Liver (tissue), 9 donors: ENCODE measurements around the gene PLXNA2. TPM values are rescaled to one million over a fixed set of nuclear protein-coding genes. Genes with fewer than 3 reads are reported as not detected.

Source experiments
- DNase-seq: peaks from one replicate; pipeline ENCODE4 v3.0.0-alpha.2; 2017; ENCODE audit warnings: low spot score
- H3K27ac ChIP-seq, 2 donors: one replicate each; pipeline ENCODE4 v1.7.0; 2013; ENCODE audit warnings: inconsistent platforms in 2 of 2, low read length in 2 of 2, control low read depth in 1 of 2, low read depth in 1 of 2, mild to moderate bottlenecking in 1 of 2
- H3K27me3 ChIP-seq, 4 donors: one replicate each; pipeline versions ENCODE4 v1.6.1 to v1.7.0; 2013; ENCODE audit warnings: low read length in 3 of 4, inconsistent platforms in 1 of 4, mild to moderate bottlenecking in 1 of 4, moderate library complexity in 1 of 4; ENCODE audit not compliant: control insufficient read depth in 4 of 4, insufficient read depth in 4 of 4
- H3K36me3 ChIP-seq, 4 donors: one replicate each; pipeline versions ENCODE4 v1.6.1 to v1.7.0; 2013; ENCODE audit warnings: low read length in 3 of 4, mild to moderate bottlenecking in 3 of 4, low read depth in 1 of 4, moderate library complexity in 1 of 4; ENCODE audit not compliant: control insufficient read depth in 4 of 4, insufficient read depth in 3 of 4
- H3K4me1 ChIP-seq, 4 donors: one replicate each; pipeline versions ENCODE4 v1.6.1 to v1.7.0; 2013; ENCODE audit warnings: low read length in 3 of 4, mild to moderate bottlenecking in 3 of 4, moderate library complexity in 1 of 4; ENCODE audit not compliant: control insufficient read depth in 4 of 4, insufficient read depth in 4 of 4
- H3K4me3 ChIP-seq, 3 donors: one replicate each; pipeline versions ENCODE4 v1.6.1 to v1.7.0; 2013; ENCODE audit warnings: low read length in 3 of 3, control low read depth in 1 of 3, low read depth in 1 of 3, mild to moderate bottlenecking in 1 of 3
- H3K9ac ChIP-seq, 2 donors: one replicate each; pipeline ENCODE4 v1.7.0; 2013; ENCODE audit warnings: low read length in 2 of 2, mild to moderate bottlenecking in 2 of 2, moderate library complexity in 2 of 2, control low read depth in 1 of 2, low read depth in 1 of 2
- H3K9me3 ChIP-seq, 4 donors: one replicate each; pipeline versions ENCODE4 v1.6.1 to v1.7.0; 2013; ENCODE audit warnings: low read length in 3 of 4; ENCODE audit not compliant: control insufficient read depth in 4 of 4
- CTCF ChIP-seq: fragments of 150-350 bp; IDR thresholded peaks from 2 replicates; pipeline ENCODE4 v1.5.1; 2017; ENCODE audit warnings: improper control_type of control experiment, low read depth, low read length; ENCODE audit not compliant: missing input control
- EGR1 ChIP-seq, 2 donors: IDR thresholded peaks; 2 replicates each; pipeline ENCODE4 v1.6.1; 2016 to 2018; ENCODE audit warnings: antibody characterized with exemption in 2 of 2, low read depth in 2 of 2
- FOXA1 ChIP-seq: IDR thresholded peaks from 2 replicates; pipeline ENCODE4 v1.6.1; 2016; ENCODE audit warnings: antibody characterized with exemption
- GABPA ChIP-seq, 2 donors: IDR thresholded peaks in 1 of 2; conservative IDR thresholded peaks in 1 of 2; 2 replicates each; pipeline ENCODE4 v1.6.1; 2016; ENCODE audit warnings: antibody characterized with exemption in 2 of 2, mild to moderate bottlenecking in 1 of 2, moderate library complexity in 1 of 2
- HNF4A ChIP-seq, 2 donors: conservative IDR thresholded peaks; 2 replicates each; pipeline ENCODE4 v1.6.1; 2016; ENCODE audit warnings: antibody characterized with exemption in 2 of 2, mild to moderate bottlenecking in 2 of 2
- HNF4G ChIP-seq: IDR thresholded peaks from 2 replicates; pipeline ENCODE4 v1.6.1; 2016; ENCODE audit warnings: antibody characterized with exemption
- JUND ChIP-seq, 2 donors: IDR thresholded peaks; 2 replicates each; pipeline ENCODE4 v1.6.1; 2016; ENCODE audit warnings: antibody characterized with exemption in 2 of 2
- MAX ChIP-seq: IDR thresholded peaks from 2 replicates; pipeline ENCODE4 v1.6.1; 2016; ENCODE audit warnings: antibody characterized with exemption
- NR2F2 ChIP-seq: IDR thresholded peaks from 2 replicates; pipeline ENCODE4 v1.6.1; 2016; ENCODE audit warnings: antibody characterized with exemption
- RAD21 ChIP-seq, 2 donors: IDR thresholded peaks; 2 replicates each; pipeline ENCODE4 v1.6.1; 2016; ENCODE audit warnings: antibody characterized with exemption in 2 of 2, mild to moderate bottlenecking in 2 of 2
- RXRA ChIP-seq, 2 donors: IDR thresholded peaks; 2 replicates each; pipeline ENCODE4 v1.6.1; 2017 to 2018; ENCODE audit warnings: antibody characterized with exemption in 2 of 2, mild to moderate bottlenecking in 1 of 2
- YY1 ChIP-seq: IDR thresholded peaks from 2 replicates; pipeline ENCODE4 v1.6.1; 2016; ENCODE audit warnings: antibody characterized with exemption, mild to moderate bottlenecking
- WGBS: extraction: QIAGEN DNeasy Blood & Tissue Kit; methylation state at CpG from one replicate; pipeline ENCODE4 v1.1.7; 2013; 5-methylcytosine and 5-hydroxymethylcytosine counted together
- polyA plus RNA-seq, 2 donors: library from polyadenylated mRNA; stranded (reverse) in 1 of 2; unstranded in 1 of 2; fragments of 200-250 nt in 1 of 2; fragments of >200 nt in 1 of 2; fragmentation: Nextera tagmentation in 1 of 2; extraction: Ambion mirVana in 1 of 2; gene quantifications; one replicate each; pipeline versions ENCODE4 v1.2.1 to v1.2.3, GENCODE V29; 2013 to 2015
- total RNA-seq, 2 donors: library from RNA; depleted of rRNA; stranded (reverse); fragments of >200 nt; gene quantifications; one replicate each; pipeline ENCODE4 v1.2.3, GENCODE V29; 2014
- TF ChIP-seq, protein P1 (sequence below): IDR thresholded peaks from 2 replicates; pipeline ENCODE4 v1.6.1; 2016; ENCODE audit warnings: antibody characterized with exemption
- donor health status: healthy.
- donor health status: healthy.
- donor health status: healthy.
- donor health status: healthy.
- donor health status: healthy.

The PLXNA2 gene
- total and polyA plus RNA-seq, 4 donors = 1.8 to 9.2 (median 2.8) TPM

- no peak overlapping the region for H3K9ac ChIP-seq
- H3K27ac ChIP-seq = no peak overlapping the region
- no peak overlapping the region for H3K4me3 ChIP-seq
- H3K27me3 ChIP-seq = no peaks in the 10 kb centered on the region
- H3K36me3 ChIP-seq = peaks cover 0 to 11% (median 7%) of the 10 kb centered on the region in 4 donors
- H3K4me1 ChIP-seq = peaks cover 1 to 7% (median 2%) of the 10 kb centered on the region in 4 donors
- TF ChIP-seq MAX (no peak), YY1 (no peak), RAD21 (IDR thresholded peaks at IDR 0.05) (no peak), HNF4G (no peak), RXRA (IDR thresholded peaks at IDR 0.05) (no peak), HNF4A (conservative IDR thresholded peaks at IDR 0.05) (no peak), GABPA (IDR thresholded peaks at IDR 0.05 in 1 of 2, conservative IDR thresholded peaks at IDR 0.05 in 1 of 2) (no peak), FOXA1 (no peak)
- TF ChIP-seq, protein P1, sequence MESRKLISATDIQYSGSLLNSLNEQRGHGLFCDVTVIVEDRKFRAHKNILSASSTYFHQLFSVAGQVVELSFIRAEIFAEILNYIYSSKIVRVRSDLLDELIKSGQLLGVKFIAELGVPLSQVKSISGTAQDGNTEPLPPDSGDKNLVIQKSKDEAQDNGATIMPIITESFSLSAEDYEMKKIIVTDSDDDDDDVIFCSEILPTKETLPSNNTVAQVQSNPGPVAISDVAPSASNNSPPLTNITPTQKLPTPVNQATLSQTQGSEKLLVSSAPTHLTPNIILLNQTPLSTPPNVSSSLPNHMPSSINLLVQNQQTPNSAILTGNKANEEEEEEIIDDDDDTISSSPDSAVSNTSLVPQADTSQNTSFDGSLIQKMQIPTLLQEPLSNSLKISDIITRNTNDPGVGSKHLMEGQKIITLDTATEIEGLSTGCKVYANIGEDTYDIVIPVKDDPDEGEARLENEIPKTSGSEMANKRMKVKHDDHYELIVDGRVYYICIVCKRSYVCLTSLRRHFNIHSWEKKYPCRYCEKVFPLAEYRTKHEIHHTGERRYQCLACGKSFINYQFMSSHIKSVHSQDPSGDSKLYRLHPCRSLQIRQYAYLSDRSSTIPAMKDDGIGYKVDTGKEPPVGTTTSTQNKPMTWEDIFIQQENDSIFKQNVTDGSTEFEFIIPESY = no peak
- H3K9me3 ChIP-seq = no peaks in the 10 kb centered on the region
- WGBS = 97% methylated on average over 1 of the region's 1 CpG
- no peak for DNase-seq
Measured at GRCh38 chr1:208212893-208213292, 31.3 kb downstream of the PLXNA2 start.

- no peak for DNase-seq
- Histone ChIP-seq H3K4me1 (peaks cover 1 to 14% (median 9%) of the 10 kb centered on the region in 4 donors), H3K27ac (no peak overlapping the region), H3K9ac (no peak overlapping the region), H3K9me3 (no peaks in the 10 kb centered on the region), H3K27me3 (no peaks in the 10 kb centered on the region), H3K4me3 (no peak overlapping the region), H3K36me3 (peaks cover 0 to 11% (median 7%) of the 10 kb centered on the region in 4 donors)
- TF ChIP-seq YY1 = no peak
- TF ChIP-seq EGR1 (IDR thresholded peaks at IDR 0.05; ENCODE audit: low read depth in 2 of 2) = peak in 1 of 2 donors; percentile 22
- no peak for TF ChIP-seq CTCF
- TF ChIP-seq NR2F2 = peak; percentile 57
- TF ChIP-seq JUND (IDR thresholded peaks at IDR 0.05) = no peak
- TF ChIP-seq FOXA1 = no peak
- 68% methylated on average over 8 of the region's 8 CpGs for WGBS
Measured at GRCh38 chr1:208211921-208212843, 32.0 kb downstream of the PLXNA2 start.
